ENCODE data around the gene NOTCH1.

DNA sequence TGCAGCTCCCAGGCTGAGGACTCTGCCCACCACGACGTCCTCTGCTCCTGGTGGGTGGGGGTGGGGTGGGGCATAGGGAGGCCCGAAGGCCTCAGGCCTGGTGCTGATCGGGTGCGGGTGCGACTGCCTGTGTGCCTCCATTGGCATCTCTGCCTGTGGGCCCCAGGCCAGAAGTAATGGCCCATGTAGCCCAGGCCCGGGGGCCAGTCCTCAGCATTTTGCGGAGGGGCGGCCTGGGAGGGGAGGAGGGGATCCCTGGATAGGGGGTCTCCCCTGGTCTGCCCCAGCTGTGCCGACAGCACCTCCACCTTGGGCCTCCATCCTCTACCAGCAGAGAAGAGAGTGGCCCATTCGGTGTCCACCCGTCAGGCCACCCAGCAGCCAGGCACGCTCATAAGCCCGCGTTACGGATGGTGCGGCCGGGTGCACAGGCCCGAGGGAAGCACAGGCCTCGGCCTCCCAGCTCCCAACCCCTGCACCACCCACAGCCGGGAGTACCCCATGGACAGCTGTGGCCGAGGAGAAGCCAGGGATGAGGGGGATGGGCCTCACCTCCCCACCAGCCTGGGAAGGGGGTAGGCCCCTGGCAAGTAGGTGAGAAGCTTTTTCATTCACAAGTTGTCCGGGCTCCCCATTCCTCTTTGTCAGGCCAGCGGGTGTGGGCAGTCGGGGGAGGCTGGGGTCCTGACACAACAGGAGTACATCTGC is 1.8 kb upstream of the NOTCH1 start:
- TF ChIP-seq, protein P1, sequence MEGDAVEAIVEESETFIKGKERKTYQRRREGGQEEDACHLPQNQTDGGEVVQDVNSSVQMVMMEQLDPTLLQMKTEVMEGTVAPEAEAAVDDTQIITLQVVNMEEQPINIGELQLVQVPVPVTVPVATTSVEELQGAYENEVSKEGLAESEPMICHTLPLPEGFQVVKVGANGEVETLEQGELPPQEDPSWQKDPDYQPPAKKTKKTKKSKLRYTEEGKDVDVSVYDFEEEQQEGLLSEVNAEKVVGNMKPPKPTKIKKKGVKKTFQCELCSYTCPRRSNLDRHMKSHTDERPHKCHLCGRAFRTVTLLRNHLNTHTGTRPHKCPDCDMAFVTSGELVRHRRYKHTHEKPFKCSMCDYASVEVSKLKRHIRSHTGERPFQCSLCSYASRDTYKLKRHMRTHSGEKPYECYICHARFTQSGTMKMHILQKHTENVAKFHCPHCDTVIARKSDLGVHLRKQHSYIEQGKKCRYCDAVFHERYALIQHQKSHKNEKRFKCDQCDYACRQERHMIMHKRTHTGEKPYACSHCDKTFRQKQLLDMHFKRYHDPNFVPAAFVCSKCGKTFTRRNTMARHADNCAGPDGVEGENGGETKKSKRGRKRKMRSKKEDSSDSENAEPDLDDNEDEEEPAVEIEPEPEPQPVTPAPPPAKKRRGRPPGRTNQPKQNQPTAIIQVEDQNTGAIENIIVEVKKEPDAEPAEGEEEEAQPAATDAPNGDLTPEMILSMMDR (conservative IDR thresholded peaks at IDR 0.05) = no peak
- no peak for TF ChIP-seq ZFX (IDR thresholded peaks at IDR 0.05)

All from C4-2B (cell line).